H1 (cell line): ENCODE results near the gene CCDC78. TPM values are rescaled to one million over a fixed set of nuclear protein-coding genes. Genes with fewer than 3 reads are reported as not detected.

Experiments used
- CTCF ChIA-PET: fragments of 300-600 bp; sonication (Branson Sonifier 250); formaldehyde crosslinking; loops from one replicate; lab custom pipeline; 2021; ENCODE audit not compliant: partially characterized antibody; lab: Charles Lee
- POLR2A ChIA-PET: fragments of 300-600 bp; sonication (Branson Sonifier 250); formaldehyde crosslinking; loops from one replicate; lab custom pipeline; 2021; ENCODE audit warnings: inconsistent platforms; ENCODE audit not compliant: partially characterized antibody; lab: Charles Lee
- DNase-seq, 2 experiments: peaks; one replicate each; pipeline versions ENCODE4 v3.0.0 to v3.0.0-alpha.2; 2010 to 2022; ENCODE audit warnings: low spot score in 2 of 2, low read depth in 1 of 2, mixed read lengths in 1 of 2
- FAIRE-seq: peaks from 2 replicates; lab custom pipeline; 2011; peaks lifted over from hg19 to GRCh38; lab: Jason Lieb, UNC
- H2AFZ ChIP-seq: 2 replicates; pipeline ENCODE4 v1.8.1; 2012; ENCODE audit warnings: low read length, inconsistent platforms
- H2AK5ac ChIP-seq: 2 replicates; pipeline ENCODE4 v1.6.1; 2013; ENCODE audit warnings: low read depth, low read length
- H2BK120ac ChIP-seq: replicated peaks from 2 replicates; pipeline ENCODE3; 2013; ENCODE audit warnings: low read depth, low read length, inconsistent platforms
- H2BK12ac ChIP-seq: 2 replicates; pipeline ENCODE4 v1.6.1; 2013; ENCODE audit warnings: low read depth, low read length
- H2BK15ac ChIP-seq: 2 replicates; pipeline ENCODE4 v1.6.1; 2013; ENCODE audit warnings: low read length
- H2BK20ac ChIP-seq: 2 replicates; pipeline ENCODE4 v1.6.1; 2013; ENCODE audit warnings: low read length
- H2BK5ac ChIP-seq: 2 replicates; pipeline ENCODE4 v1.6.1; 2013; ENCODE audit warnings: low read depth, low read length
- H3K14ac ChIP-seq: 2 replicates; pipeline ENCODE4 v1.6.1; 2013; ENCODE audit warnings: inconsistent platforms; ENCODE audit not compliant: insufficient read length
- H3K18ac ChIP-seq: 2 replicates; pipeline ENCODE4 v1.6.1; 2013; ENCODE audit warnings: low read length; ENCODE audit errors: extremely low read depth
- H3K23ac ChIP-seq: 2 replicates; pipeline ENCODE4 v1.6.1; 2013; ENCODE audit warnings: inconsistent platforms; ENCODE audit not compliant: insufficient read length
- H3K23me2 ChIP-seq: 2 replicates; pipeline ENCODE4 v1.6.1; 2013; ENCODE audit warnings: low read depth, low read length
- H3K27ac ChIP-seq: 2 replicates; pipeline ENCODE4 v1.6.1; 2011; ENCODE audit warnings: low read depth, low read length, inconsistent platforms
- H3K27me3 ChIP-seq, 4 experiments: replicated peaks in 1 of 4; 1 replicate in 1 of 4; 2 replicates in 3 of 4; pipeline versions ENCODE4 v1.6.1 to v1.8.1; 2011 to 2013; ENCODE audit warnings: low read length in 3 of 4, mild to moderate bottlenecking in 3 of 4, inconsistent platforms in 2 of 4, mixed read lengths in 2 of 4, moderate library complexity in 1 of 4; ENCODE audit not compliant: control insufficient read depth in 3 of 4, insufficient read depth in 3 of 4; ENCODE audit errors: extremely low read depth in 1 of 4
- H3K36me3 ChIP-seq, 4 experiments: 2 replicates each; pipeline versions ENCODE4 v1.6.1 to v1.8.1; 2011 to 2013; ENCODE audit warnings: mild to moderate bottlenecking in 4 of 4, low read length in 3 of 4, moderate library complexity in 2 of 4, control low read depth in 1 of 4, inconsistent platforms in 1 of 4; ENCODE audit not compliant: insufficient read depth in 4 of 4, control insufficient read depth in 2 of 4
- H3K4ac ChIP-seq: replicated peaks from 2 replicates; pipeline ENCODE3; 2013; ENCODE audit warnings: low read length, low read depth, mixed read lengths, inconsistent platforms; ENCODE audit not compliant: insufficient read length
- H3K4me1 ChIP-seq, 4 experiments: replicated peaks in 1 of 4; 1 replicate in 1 of 4; 2 replicates in 3 of 4; pipeline versions ENCODE4 v1.6.1 to v1.8.1; 2011 to 2013; ENCODE audit warnings: low read length in 3 of 4, inconsistent platforms in 2 of 4, mixed read lengths in 1 of 4; ENCODE audit not compliant: insufficient read depth in 4 of 4, control insufficient read depth in 3 of 4
- H3K4me2 ChIP-seq, 2 experiments: 2 replicates each; pipeline versions ENCODE4 v1.6.1 to v1.8.1; 2011 to 2013; ENCODE audit warnings: low read depth in 2 of 2, low read length in 2 of 2, control low read depth in 1 of 2, inconsistent platforms in 1 of 2, mild to moderate bottlenecking in 1 of 2; ENCODE audit not compliant: insufficient read depth in 1 of 2
- H3K4me3 ChIP-seq, 4 experiments: fragments of 200-600, 300-600 bp in 1 of 4; sonication (generic), shearing (Covaris generic), sonication (Bioruptor Twin) in 1 of 4; 2 replicates each; pipeline versions ENCODE4 v1.5.1 to v1.8.1; 2011 to 2016; ENCODE audit warnings: low read length in 4 of 4, low read depth in 3 of 4, control low read depth in 2 of 4, inconsistent platforms in 2 of 4, mild to moderate bottlenecking in 2 of 4, mixed read lengths in 1 of 4, moderate library complexity in 1 of 4; ENCODE audit not compliant: insufficient read depth in 2 of 4; ENCODE audit errors: extremely low read depth in 1 of 4
- H3K56ac ChIP-seq: replicated peaks from 2 replicates; pipeline ENCODE3; 2013; ENCODE audit warnings: low read depth, mild to moderate bottlenecking, mixed read lengths, low read length, inconsistent platforms; ENCODE audit not compliant: insufficient read length
- H3K79me1 ChIP-seq: 2 replicates; pipeline ENCODE4 v1.6.1; 2013; ENCODE audit warnings: low read depth, low read length, control low read depth
- H3K79me2 ChIP-seq, 2 experiments: 2 replicates each; pipeline versions ENCODE4 v1.6.1 to v1.8.1; 2012 to 2013; ENCODE audit warnings: low read length in 2 of 2, mild to moderate bottlenecking in 2 of 2, inconsistent platforms in 1 of 2; ENCODE audit not compliant: insufficient read depth in 2 of 2, control insufficient read depth in 1 of 2
- H3K9ac ChIP-seq, 4 experiments: replicated peaks in 1 of 4; 1 replicate in 1 of 4; 2 replicates in 3 of 4; pipeline versions ENCODE4 v1.6.1 to v1.8.1; 2011 to 2013; ENCODE audit warnings: low read depth in 3 of 4, low read length in 3 of 4, control low read depth in 2 of 4, mild to moderate bottlenecking in 2 of 4, moderate library complexity in 2 of 4, inconsistent platforms in 1 of 4; ENCODE audit errors: extremely low read depth in 1 of 4
- H3K9me3 ChIP-seq, 2 experiments: 2 replicates each; pipeline versions ENCODE4 v1.6.1 to v1.8.1; 2012 to 2013; ENCODE audit warnings: mild to moderate bottlenecking in 2 of 2, moderate library complexity in 2 of 2, control low read depth in 1 of 2, inconsistent platforms in 1 of 2, low read depth in 1 of 2, low read length in 1 of 2, mixed read lengths in 1 of 2; ENCODE audit not compliant: insufficient read depth in 2 of 2
- H4K20me1 ChIP-seq, 2 experiments: replicated peaks in 1 of 2; 2 replicates each; pipeline versions ENCODE3 to v1.8.1; 2011 to 2013; ENCODE audit warnings: inconsistent platforms in 2 of 2, low read length in 2 of 2, mild to moderate bottlenecking in 1 of 2; ENCODE audit not compliant: insufficient read depth in 2 of 2, control insufficient read depth in 1 of 2
- H4K5ac ChIP-seq: 2 replicates; pipeline ENCODE4 v1.6.1; 2013; ENCODE audit warnings: low read length, low read depth, mixed read lengths, inconsistent platforms; ENCODE audit not compliant: insufficient read length
- H4K8ac ChIP-seq: 2 replicates; pipeline ENCODE4 v1.8.0; 2013; ENCODE audit warnings: mild to moderate bottlenecking, moderate library complexity, low read length, inconsistent platforms; ENCODE audit not compliant: insufficient read depth; ENCODE audit errors: extremely low read depth
- H4K91ac ChIP-seq: replicated peaks from 2 replicates; pipeline ENCODE3; 2013; ENCODE audit warnings: low read length, mixed read lengths, inconsistent platforms; ENCODE audit not compliant: insufficient read length
- CHD1 ChIP-seq: IDR thresholded peaks from 2 replicates; pipeline ENCODE4 v1.6.1; 2012; ENCODE audit warnings: low read depth, low read length, improper control_type of control experiment
- HDAC2 ChIP-seq, 2 experiments: fragments of 300-600 bp in 1 of 2; sonication (generic) in 1 of 2; IDR thresholded peaks; 2 replicates each; pipeline ENCODE4 v1.6.1; 2011 to 2012; ENCODE audit warnings: low read depth in 2 of 2, low read length in 2 of 2, mild to moderate bottlenecking in 2 of 2, moderate library complexity in 2 of 2, borderline replicate concordance in 1 of 2, inconsistent platforms in 1 of 2
- POLR2A ChIP-seq, 2 experiments: IDR thresholded peaks; 1 replicate in 1 of 2; 2 replicates in 1 of 2; pipeline ENCODE4 v1.6.1; 2011; ENCODE audit warnings: low read depth in 2 of 2, low read length in 2 of 2, mild to moderate bottlenecking in 2 of 2; ENCODE audit errors: control extremely low read depth in 1 of 2
- SP2 ChIP-seq: IDR thresholded peaks from 2 replicates; pipeline ENCODE4 v1.6.1; 2012; ENCODE audit warnings: mild to moderate bottlenecking, low read length, inconsistent platforms
- TAF1 ChIP-seq: IDR thresholded peaks from 2 replicates; pipeline ENCODE4 v1.6.1; 2011; ENCODE audit warnings: mild to moderate bottlenecking, low read depth, low read length
- TEAD4 ChIP-seq: IDR thresholded peaks from 2 replicates; pipeline ENCODE4 v1.6.1; 2012; ENCODE audit warnings: low read depth, low read length, inconsistent platforms, mixed read lengths
- WGBS, 2 experiments: shearing (Covaris generic) in 1 of 2; methylation state at CpG; one replicate each; pipeline versions ENCODE4 v1.1.6 to v1.1.7; 2013 to 2015; ENCODE audit warnings: low lambda C conversion rate in 2 of 2, mixed read lengths in 2 of 2, inconsistent platforms in 1 of 2, low coverage in 1 of 2, missing lambda C conversion rate in 1 of 2; ENCODE audit not compliant: insufficient replicate concordance in 2 of 2, insufficient coverage in 1 of 2, insufficient read length in 1 of 2; ENCODE audit errors: extremely low coverage in 1 of 2, missing lambda C conversion rate in 1 of 2; 5-methylcytosine and 5-hydroxymethylcytosine counted together
- polyA plus RNA-seq, 7 experiments: library from polyadenylated mRNA; depleted of rRNA in 3 of 7; stranded (reverse) in 5 of 7; unstranded in 2 of 7; fragments of >200 nt in 5 of 7; fragments of 200-250 nt in 2 of 7; gene quantifications; 1 replicate in 5 of 7; 2 replicates in 1 of 7; 4 replicates in 1 of 7; pipeline versions ENCODE4 v1.2.1 to v1.2.3, GENCODE V29; 2011 to 2013; ENCODE audit warnings: missing spikeins in 2 of 7, mixed read lengths in 2 of 7
- total RNA-seq: library from RNA; stranded (reverse); fragmentation: NEBNext Ultra II Directional; extraction: Animal tissue kit (Norgen Biotek cat#: 25700); gene quantifications from 2 replicates; pipeline ENCODE4 v1.2.1, GENCODE V29; 2021

CCDC78 gene
- total and polyA plus RNA-seq, 2 of the 8 experiments (the other 6 are each of a cell fraction or from before 2014, with no cell fraction given): 7.1 to 8.5 TPM

GRCh38 chr16:675884-676564 lies 50.2 kb downstream of the CCDC78 start:
- peaks cover 12% of the 10 kb centered on the region for H3K23me2 ChIP-seq
- no peak overlapping the region for H3K56ac ChIP-seq
- peaks cover under 1% of the 10 kb centered on the region; the same call in 1 of the 2 replicates for H3K79me1 ChIP-seq
- ChIA-PET POLR2A (interaction anchor here (1.2 to 13.3 kb wide), 19 partner anchors 8 to 127 kb away, joined by 3 to 214 read pairs (median 6); partner anchors contain the start of genes ANTKMT, CCDC78, JMJD8 and METTL26), CTCF (interaction anchor here (0.7 to 12.0 kb wide), 9 partner anchors 8 to 94 kb away, joined by 3 to 75 read pairs (median 5); partner anchors contain the start of genes RHOT2 and WDR24)
- DNase-seq: peak in 1 of 2 experiments; percentile 55
- H3K79me2 ChIP-seq: peaks cover 0 to 1% of the 10 kb centered on the region in 2 experiments; a peak in 1 of 4 replicates
- WGBS, 2 experiments: 89% methylated on average over 14 of the region's 25 CpGs; no CpG with 5 or more reads in 1 of the 2 experiments
- no peak overlapping the region for H4K8ac ChIP-seq
- peak overlapping the region; percentile 96; the same call in 1 of the 2 replicates for H2BK12ac ChIP-seq
- no peaks in the 10 kb centered on the region for H3K9me3 ChIP-seq
- H2AFZ ChIP-seq: no peak overlapping the region
- H3K9ac ChIP-seq: no peak overlapping the region; a peak in 1 of 7 replicates
- peaks cover 0 to 2% (median 0%) of the 10 kb centered on the region in 4 experiments; a peak in 2 of 7 replicates for H3K27me3 ChIP-seq
- peak overlapping the region; percentile 79 to 99 for H3K4me2 ChIP-seq
- no peak overlapping the region for H3K23ac ChIP-seq
- H2BK20ac ChIP-seq: peak overlapping the region; percentile 61; the same call in 1 of the 2 replicates
- H4K20me1 ChIP-seq: peaks cover 4 to 21% of the 10 kb centered on the region in 2 experiments
- H2BK5ac ChIP-seq: no peak overlapping the region
- no peak overlapping the region for H2BK120ac ChIP-seq
- H4K5ac ChIP-seq: no peak overlapping the region
- FAIRE-seq: no peak
- peak overlapping the region; percentile 69 for H3K4ac ChIP-seq
- peak overlapping the region; percentile 92; the same call in 1 of the 2 replicates for H2BK15ac ChIP-seq
- no peak overlapping the region for H3K14ac ChIP-seq
- peak overlapping the region; percentile 52 for H4K91ac ChIP-seq
- no peak overlapping the region for H3K27ac ChIP-seq
- H3K4me1 ChIP-seq: peaks cover 0 to 33% (median 25%) of the 10 kb centered on the region in 4 experiments; a peak in 6 of 7 replicates
- H3K4me3 ChIP-seq: peak overlapping the region; percentile 29 to 74 (median 48); a peak in 6 of 8 replicates
- TF ChIP-seq CHD1 (no peak), TEAD4 (no peak), TAF1 (no peak), HDAC2 (IDR thresholded peaks at IDR 0.05; ENCODE audit: borderline replicate concordance in 1 of 2, low read depth in 2 of 2, low read length in 2 of 2) (no peak), SP2 (no peak), POLR2A (IDR thresholded peaks at IDR 0.05; ENCODE audit: control extremely low read depth in 1 of 2, low read depth in 2 of 2, low read length in 2 of 2) (no peak)
- TF ChIP-seq, all 59 proteins: peak for 0
- H2AK5ac ChIP-seq: peak overlapping the region; percentile 75; the same call in 1 of the 2 replicates
- H3K18ac ChIP-seq: peak overlapping the region; percentile 48; the same call in 1 of the 2 replicates
- H3K36me3 ChIP-seq: peaks cover 9 to 27% (median 19%) of the 10 kb centered on the region in 4 experiments; a peak in 7 of 8 replicates
